ENCODE data around the gene TXNRD2. TPM values are rescaled to one million over a fixed set of nuclear protein-coding genes. Genes with fewer than 3 reads are reported as not detected.

Gene TXNRD2
- total and polyA plus RNA-seq, 2 experiments from 2014 or later = 11.2 to 12.4 TPM

DNA sequence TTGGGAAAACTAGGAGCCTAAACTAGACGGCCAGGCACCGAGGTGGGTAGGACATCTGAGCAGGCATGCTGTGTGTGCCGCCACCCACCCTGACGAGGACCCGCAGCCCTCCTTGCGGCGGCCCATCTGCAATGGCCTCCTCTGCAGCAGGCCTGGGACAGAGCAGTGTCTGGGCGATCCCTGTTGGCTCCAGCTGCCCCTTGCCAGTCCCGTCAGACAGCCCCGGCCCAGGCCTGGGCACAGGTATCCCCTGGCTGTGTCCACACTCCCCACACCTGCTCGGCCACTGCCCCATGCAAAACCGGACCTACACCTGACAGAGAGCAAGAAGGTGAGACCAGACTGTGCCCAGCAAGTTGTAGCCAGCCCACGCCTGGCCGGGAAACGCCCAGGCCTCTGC is 48.3 kb downstream of the TXNRD2 start:
- Histone ChIP-seq H2AFZ (no peak overlapping the region), H3K4me3 (no peak overlapping the region), H3K9me2 (ENCODE audit: insufficient read depth) (no peaks in the 10 kb centered on the region), H3K27me3 (ENCODE audit: insufficient read depth) (no peaks in the 10 kb centered on the region), H3F3A (replicated peaks; ENCODE audit: low read depth) (peaks cover 13% of the 10 kb centered on the region; the same call in 1 of the 2 replicates), H3K4me2 (no peak overlapping the region), H3K79me2 (replicated peaks; ENCODE audit: insufficient read depth) (no peaks in the 10 kb centered on the region), H4K20me1 (replicated peaks; ENCODE audit: insufficient read depth) (no peaks in the 10 kb centered on the region), H3K4me1 (ENCODE audit: insufficient read depth) (peaks cover 20% of the 10 kb centered on the region), H3K36me3 (ENCODE audit: insufficient read depth) (no peaks in the 10 kb centered on the region), H3K27ac (ENCODE audit: low read depth) (no peak overlapping the region)
- Mint-ChIP-seq H3K9me3 (no peaks in the 10 kb centered on the region), H3K4me3 (no peak overlapping the region), H3K27ac (no peak overlapping the region), H3K36me3 (ENCODE audit: low read depth) (no peaks in the 10 kb centered on the region), H3K27me3 (ENCODE audit: insufficient read depth, low read depth, poor library complexity) (peaks cover 14% of the 10 kb centered on the region), H3K4me1 (peaks cover 31% of the 10 kb centered on the region)
- TF ChIP-seq EZH2 (IDR thresholded peaks at IDR 0.05; ENCODE audit: low read depth, unreplicated experiment) (no peak), ZNF114 (CRISPR knock-in tag; IDR thresholded peaks at IDR 0.05) (no peak), STAT1 (IDR thresholded peaks at IDR 0.05; ENCODE audit: unreplicated experiment) (no peak), CREB1 (CRISPR knock-in tag; IDR thresholded peaks at IDR 0.05; ENCODE audit: low read depth) (no peak), EZH2phosphoT487 (IDR thresholded peaks at IDR 0.05; ENCODE audit: unreplicated experiment) (no peak)
- TF ChIP-seq, protein P1, sequence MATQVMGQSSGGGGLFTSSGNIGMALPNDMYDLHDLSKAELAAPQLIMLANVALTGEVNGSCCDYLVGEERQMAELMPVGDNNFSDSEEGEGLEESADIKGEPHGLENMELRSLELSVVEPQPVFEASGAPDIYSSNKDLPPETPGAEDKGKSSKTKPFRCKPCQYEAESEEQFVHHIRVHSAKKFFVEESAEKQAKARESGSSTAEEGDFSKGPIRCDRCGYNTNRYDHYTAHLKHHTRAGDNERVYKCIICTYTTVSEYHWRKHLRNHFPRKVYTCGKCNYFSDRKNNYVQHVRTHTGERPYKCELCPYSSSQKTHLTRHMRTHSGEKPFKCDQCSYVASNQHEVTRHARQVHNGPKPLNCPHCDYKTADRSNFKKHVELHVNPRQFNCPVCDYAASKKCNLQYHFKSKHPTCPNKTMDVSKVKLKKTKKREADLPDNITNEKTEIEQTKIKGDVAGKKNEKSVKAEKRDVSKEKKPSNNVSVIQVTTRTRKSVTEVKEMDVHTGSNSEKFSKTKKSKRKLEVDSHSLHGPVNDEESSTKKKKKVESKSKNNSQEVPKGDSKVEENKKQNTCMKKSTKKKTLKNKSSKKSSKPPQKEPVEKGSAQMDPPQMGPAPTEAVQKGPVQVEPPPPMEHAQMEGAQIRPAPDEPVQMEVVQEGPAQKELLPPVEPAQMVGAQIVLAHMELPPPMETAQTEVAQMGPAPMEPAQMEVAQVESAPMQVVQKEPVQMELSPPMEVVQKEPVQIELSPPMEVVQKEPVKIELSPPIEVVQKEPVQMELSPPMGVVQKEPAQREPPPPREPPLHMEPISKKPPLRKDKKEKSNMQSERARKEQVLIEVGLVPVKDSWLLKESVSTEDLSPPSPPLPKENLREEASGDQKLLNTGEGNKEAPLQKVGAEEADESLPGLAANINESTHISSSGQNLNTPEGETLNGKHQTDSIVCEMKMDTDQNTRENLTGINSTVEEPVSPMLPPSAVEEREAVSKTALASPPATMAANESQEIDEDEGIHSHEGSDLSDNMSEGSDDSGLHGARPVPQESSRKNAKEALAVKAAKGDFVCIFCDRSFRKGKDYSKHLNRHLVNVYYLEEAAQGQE (IDR thresholded peaks at IDR 0.05; ENCODE audit: unreplicated experiment) = no peak
- DNase-seq (ENCODE audit: low spot score) = no peak
- ATAC-seq = no peak

DNA sequence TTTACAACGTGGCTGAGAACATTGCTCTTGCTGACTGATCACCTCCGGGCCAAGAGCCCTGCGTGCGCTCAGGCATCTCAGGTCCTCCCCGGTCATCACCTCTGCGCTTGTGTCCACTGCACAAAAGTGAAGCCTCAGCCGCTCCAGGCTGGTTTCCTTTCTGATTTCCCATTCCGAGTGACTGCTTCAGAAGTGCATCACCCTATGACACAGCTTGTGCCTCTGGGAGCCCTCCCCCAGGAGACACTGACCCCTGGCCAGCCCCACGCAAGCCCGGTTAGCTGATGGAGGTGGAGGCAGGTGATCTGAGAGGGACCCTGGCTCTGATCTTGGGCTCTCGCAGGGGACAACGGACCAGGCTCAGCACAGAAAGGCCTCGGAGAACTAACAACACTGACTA is 48.7 kb downstream of the TXNRD2 start:
- no peaks in the 10 kb centered on the region for H3K36me3 ChIP-seq (ENCODE audit: insufficient read depth)
- no peaks in the 10 kb centered on the region for H3K79me2 ChIP-seq (replicated peaks; ENCODE audit: insufficient read depth)
- H3K27ac ChIP-seq (ENCODE audit: low read depth) = no peak overlapping the region
- H3K4me2 ChIP-seq = no peak overlapping the region
- Mint-ChIP-seq H3K9me3 (no peaks in the 10 kb centered on the region), H3K4me3 (no peak overlapping the region), H3K27ac (peak overlapping the region; percentile 40; the same call in 1 of the 2 replicates), H3K4me1 (peaks cover 31% of the 10 kb centered on the region), H3K36me3 (ENCODE audit: low read depth) (no peaks in the 10 kb centered on the region), H3K27me3 (ENCODE audit: insufficient read depth, low read depth, poor library complexity) (peaks cover 16% of the 10 kb centered on the region)
- no peak overlapping the region for H2AFZ ChIP-seq
- H3K4me3 ChIP-seq = no peak overlapping the region
- no peaks in the 10 kb centered on the region for H3K27me3 ChIP-seq (ENCODE audit: insufficient read depth)
- H3K9me2 ChIP-seq (ENCODE audit: insufficient read depth) = no peaks in the 10 kb centered on the region
- H4K20me1 ChIP-seq (replicated peaks; ENCODE audit: insufficient read depth) = no peaks in the 10 kb centered on the region
- ATAC-seq (no peak), DNase-seq (ENCODE audit: low spot score) (no peak)
- H3K4me1 ChIP-seq (ENCODE audit: insufficient read depth) = peaks cover 20% of the 10 kb centered on the region
- H3F3A ChIP-seq (replicated peaks; ENCODE audit: low read depth) = peaks cover 13% of the 10 kb centered on the region; the same call in 1 of the 2 replicates
- no peak for TF ChIP-seq CREB1 (CRISPR knock-in tag; IDR thresholded peaks at IDR 0.05; ENCODE audit: low read depth)
- TF ChIP-seq JUNB (IDR thresholded peaks at IDR 0.05; ENCODE audit: unreplicated experiment) = no peak
- TF ChIP-seq, protein P2, sequence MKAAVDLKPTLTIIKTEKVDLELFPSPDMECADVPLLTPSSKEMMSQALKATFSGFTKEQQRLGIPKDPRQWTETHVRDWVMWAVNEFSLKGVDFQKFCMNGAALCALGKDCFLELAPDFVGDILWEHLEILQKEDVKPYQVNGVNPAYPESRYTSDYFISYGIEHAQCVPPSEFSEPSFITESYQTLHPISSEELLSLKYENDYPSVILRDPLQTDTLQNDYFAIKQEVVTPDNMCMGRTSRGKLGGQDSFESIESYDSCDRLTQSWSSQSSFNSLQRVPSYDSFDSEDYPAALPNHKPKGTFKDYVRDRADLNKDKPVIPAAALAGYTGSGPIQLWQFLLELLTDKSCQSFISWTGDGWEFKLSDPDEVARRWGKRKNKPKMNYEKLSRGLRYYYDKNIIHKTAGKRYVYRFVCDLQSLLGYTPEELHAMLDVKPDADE (IDR thresholded peaks at IDR 0.05) = no peak
- no peak for TF ChIP-seq NANOG (IDR thresholded peaks at IDR 0.05; ENCODE audit: borderline replicate concordance)
- no peak for TF ChIP-seq ZNF114 (CRISPR knock-in tag; IDR thresholded peaks at IDR 0.05)
- no peak for TF ChIP-seq EZH2 (IDR thresholded peaks at IDR 0.05; ENCODE audit: low read depth, unreplicated experiment)
- TF ChIP-seq, protein P1 (IDR thresholded peaks at IDR 0.05; ENCODE audit: unreplicated experiment) = no peak
- TF ChIP-seq STAT1 (IDR thresholded peaks at IDR 0.05; ENCODE audit: unreplicated experiment) = no peak
